SK-N-MC (cell line): ENCODE data around the gene MYOF.

Experiments used
- EZH2 ChIP-seq: fragments of 200-600 bp; sonication (generic); IDR thresholded peaks from one replicate; pipeline ENCODE4 v1.6.1; 2017; ENCODE audit warnings: antibody characterized with exemption
- POLR2AphosphoS5 ChIP-seq: IDR thresholded peaks from 2 replicates; pipeline ENCODE4 v1.6.1; 2012; ENCODE audit warnings: mild to moderate bottlenecking, low read depth, low read length, borderline replicate concordance

GRCh38 chr10:93468461-93469213 is 13.5 kb downstream of the MYOF start:
- TF ChIP-seq EZH2, result no peak
- TF ChIP-seq POLR2AphosphoS5, result no peak
